ENCODE results near the gene WDR81.

The WDR81 gene

GRCh38 chr17:1724869-1725641 lies 551 bp downstream of the WDR81 start (continued):
- TF ChIP-seq KLF17 (tag by site-specific recombination; IDR thresholded peaks at IDR 0.05) (no peak), ZNF16 (tag by site-specific recombination; IDR thresholded peaks at IDR 0.05; ENCODE audit: low read depth) (no peak), GLIS1 (tag by site-specific recombination; IDR thresholded peaks at IDR 0.05) (peak; percentile 82), SP2 (tag by site-specific recombination; IDR thresholded peaks at IDR 0.05) (no peak), ZNF560 (tag by site-specific recombination; IDR thresholded peaks at IDR 0.05; ENCODE audit: borderline replicate concordance) (no peak)

- no peak overlapping the region for H3K4me3 ChIP-seq (ENCODE audit: low read depth, low read length)
- H3K36me3 ChIP-seq (ENCODE audit: control insufficient read depth in 2 of 2, insufficient read depth in 1 of 2, low read length in 2 of 2): peaks cover 0 to 30% of the 10 kb centered on the region in 2 experiments; a peak in 2 of 3 replicates
- no peak overlapping the region for H3K27ac ChIP-seq (ENCODE audit: extremely low read depth, low read depth, low read length)
- no peaks in the 10 kb centered on the region for H3K9me3 ChIP-seq (ENCODE audit: control insufficient read depth, insufficient read depth, low read depth, low read length)
- H3K4me1 ChIP-seq (ENCODE audit: control insufficient read depth, insufficient read depth, low read length): no peaks in the 10 kb centered on the region
- TF ChIP-seq ZNF624 (tag by site-specific recombination; IDR thresholded peaks at IDR 0.05) (no peak), YY2 (tag by site-specific recombination; IDR thresholded peaks at IDR 0.05) (no peak), ZNF114 (tag by site-specific recombination; IDR thresholded peaks at IDR 0.05) (no peak), ZNF555 (tag by site-specific recombination; conservative IDR thresholded peaks at IDR 0.05) (no peak), ZSCAN4 (tag by site-specific recombination; IDR thresholded peaks at IDR 0.05) (no peak), BCL11B (tag by site-specific recombination; IDR thresholded peaks at IDR 0.05; ENCODE audit: low read depth) (no peak), PBX3 (CRISPR knock-in tag; IDR thresholded peaks at IDR 0.05) (no peak), ZSCAN16 (tag by site-specific recombination; IDR thresholded peaks at IDR 0.05) (no peak)
- TF ChIP-seq, protein P1, sequence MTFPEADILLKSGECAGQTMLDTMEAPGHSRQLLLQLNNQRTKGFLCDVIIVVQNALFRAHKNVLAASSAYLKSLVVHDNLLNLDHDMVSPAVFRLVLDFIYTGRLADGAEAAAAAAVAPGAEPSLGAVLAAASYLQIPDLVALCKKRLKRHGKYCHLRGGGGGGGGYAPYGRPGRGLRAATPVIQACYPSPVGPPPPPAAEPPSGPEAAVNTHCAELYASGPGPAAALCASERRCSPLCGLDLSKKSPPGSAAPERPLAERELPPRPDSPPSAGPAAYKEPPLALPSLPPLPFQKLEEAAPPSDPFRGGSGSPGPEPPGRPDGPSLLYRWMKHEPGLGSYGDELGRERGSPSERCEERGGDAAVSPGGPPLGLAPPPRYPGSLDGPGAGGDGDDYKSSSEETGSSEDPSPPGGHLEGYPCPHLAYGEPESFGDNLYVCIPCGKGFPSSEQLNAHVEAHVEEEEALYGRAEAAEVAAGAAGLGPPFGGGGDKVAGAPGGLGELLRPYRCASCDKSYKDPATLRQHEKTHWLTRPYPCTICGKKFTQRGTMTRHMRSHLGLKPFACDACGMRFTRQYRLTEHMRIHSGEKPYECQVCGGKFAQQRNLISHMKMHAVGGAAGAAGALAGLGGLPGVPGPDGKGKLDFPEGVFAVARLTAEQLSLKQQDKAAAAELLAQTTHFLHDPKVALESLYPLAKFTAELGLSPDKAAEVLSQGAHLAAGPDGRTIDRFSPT (tag by site-specific recombination; IDR thresholded peaks at IDR 0.05): no peak
- POLR2A ChIA-PET: interaction anchor here (1.3 to 2.4 kb wide), 2 partner anchors 9 to 31 kb away, joined by 4 to 8 read pairs; no protein-coding TSS in a partner anchor
- CTCF ChIA-PET: interaction anchor here (0.6 to 8.4 kb wide), 5 partner anchors 12 to 113 kb away, joined by 3 to 104 read pairs (median 3); no protein-coding TSS in a partner anchor
Observed at GRCh38 chr17:1725642-1726511, 1.4 kb downstream of the WDR81 start.

All from HEK293 (cell line).